Progenitor cell of endocrine pancreas (in vitro differentiated cells): ENCODE measurements around the gene PPAT. TPM values are rescaled to one million over a fixed set of nuclear protein-coding genes. Genes with fewer than 3 reads are reported as not detected.
"Not testable (repeated sequence)": the region's sequence is repeated elsewhere in the genome, so short reads cannot be mapped to it uniquely, and the experiment has no call there.

Source experiments
- DNase-seq: peaks from one replicate; pipeline ENCODE4 v3.0.0; 2021; ENCODE audit warnings: low spot score; ENCODE audit not compliant: unreplicated experiment
- H3K27ac Mint-ChIP-seq: 2 replicates; pipeline ENCODE4 v1.8.0; 2021; ENCODE audit warnings: mild to moderate bottlenecking, moderate library complexity, mixed read lengths
- H3K27me3 Mint-ChIP-seq: 2 replicates; pipeline ENCODE4 v1.8.0; 2021; ENCODE audit warnings: mixed read lengths
- H3K36me3 Mint-ChIP-seq: 2 replicates; pipeline ENCODE4 v1.8.0; 2022; ENCODE audit warnings: mixed read lengths; ENCODE audit not compliant: insufficient read depth
- H3K4me1 Mint-ChIP-seq: 2 replicates; pipeline ENCODE4 v1.8.0; 2021; ENCODE audit warnings: low read depth, mixed read lengths
- H3K4me3 Mint-ChIP-seq: 2 replicates; pipeline ENCODE4 v1.8.0; 2021; ENCODE audit warnings: low read depth, mild to moderate bottlenecking, moderate library complexity, mixed read lengths
- H3K9me3 Mint-ChIP-seq: 2 replicates; pipeline ENCODE4 v1.8.0; 2021; ENCODE audit warnings: low read depth, mixed read lengths
- total RNA-seq: library from RNA; stranded (reverse); gene quantifications from 2 replicates; pipeline ENCODE4 v1.2.1, GENCODE V29; 2021
- TF ChIP-seq, protein P1 (sequence below): fragments of 200-600 bp; sonication (generic); IDR thresholded peaks from one replicate; pipeline ENCODE4 v1.5.0; 2021; ENCODE audit warnings: antibody characterized with exemption, mild to moderate bottlenecking; ENCODE audit not compliant: unreplicated experiment

PPAT gene
- total RNA-seq, 1 donor from 2014 or later: 24.4 TPM

GRCh38 chr4:56371426-56372220, 63.8 kb downstream of the PPAT start:
- TF ChIP-seq, protein P1, sequence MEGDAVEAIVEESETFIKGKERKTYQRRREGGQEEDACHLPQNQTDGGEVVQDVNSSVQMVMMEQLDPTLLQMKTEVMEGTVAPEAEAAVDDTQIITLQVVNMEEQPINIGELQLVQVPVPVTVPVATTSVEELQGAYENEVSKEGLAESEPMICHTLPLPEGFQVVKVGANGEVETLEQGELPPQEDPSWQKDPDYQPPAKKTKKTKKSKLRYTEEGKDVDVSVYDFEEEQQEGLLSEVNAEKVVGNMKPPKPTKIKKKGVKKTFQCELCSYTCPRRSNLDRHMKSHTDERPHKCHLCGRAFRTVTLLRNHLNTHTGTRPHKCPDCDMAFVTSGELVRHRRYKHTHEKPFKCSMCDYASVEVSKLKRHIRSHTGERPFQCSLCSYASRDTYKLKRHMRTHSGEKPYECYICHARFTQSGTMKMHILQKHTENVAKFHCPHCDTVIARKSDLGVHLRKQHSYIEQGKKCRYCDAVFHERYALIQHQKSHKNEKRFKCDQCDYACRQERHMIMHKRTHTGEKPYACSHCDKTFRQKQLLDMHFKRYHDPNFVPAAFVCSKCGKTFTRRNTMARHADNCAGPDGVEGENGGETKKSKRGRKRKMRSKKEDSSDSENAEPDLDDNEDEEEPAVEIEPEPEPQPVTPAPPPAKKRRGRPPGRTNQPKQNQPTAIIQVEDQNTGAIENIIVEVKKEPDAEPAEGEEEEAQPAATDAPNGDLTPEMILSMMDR: no peak
- Mint-ChIP-seq H3K27me3 (no peaks in the 10 kb centered on the region), H3K4me3 (no peak overlapping the region), H3K4me1 (peaks cover 10% of the 10 kb centered on the region), H3K27ac (peak overlapping the region; percentile 49), H3K36me3 (peaks cover 25% of the 10 kb centered on the region), H3K9me3 (peaks cover 3% of the 10 kb centered on the region)
- no peak for DNase-seq

DNA sequence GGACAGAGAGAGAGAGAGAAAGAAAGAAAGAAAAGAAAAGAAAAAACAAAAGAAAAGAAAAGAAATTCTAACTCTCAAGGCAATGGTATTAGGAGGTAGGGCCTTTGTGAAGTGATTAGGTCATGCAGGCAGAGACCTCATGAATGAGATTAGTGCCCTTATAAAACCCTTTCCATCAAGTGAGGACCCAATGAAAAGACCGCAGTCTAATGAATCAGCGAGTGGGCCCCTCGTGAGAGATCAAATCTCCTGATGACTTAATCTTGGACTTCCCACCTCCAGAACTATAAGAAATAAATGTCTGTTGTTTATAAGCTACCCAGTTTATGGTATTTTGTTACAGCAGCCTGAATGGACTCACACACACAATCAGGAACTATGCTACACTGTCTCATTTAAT, 65.0 kb downstream of the PPAT start:
- no peak overlapping the region for H3K4me3 Mint-ChIP-seq
- H3K4me1 Mint-ChIP-seq: peaks cover 8% of the 10 kb centered on the region
- H3K27me3 Mint-ChIP-seq: no peaks in the 10 kb centered on the region
- H3K27ac Mint-ChIP-seq: no peak overlapping the region
- peaks cover 22% of the 10 kb centered on the region for H3K36me3 Mint-ChIP-seq
- peaks cover 3% of the 10 kb centered on the region for H3K9me3 Mint-ChIP-seq
- TF ChIP-seq, protein P1: no peak
- DNase-seq: no peak

- H3K27ac Mint-ChIP-seq, H3K27me3 Mint-ChIP-seq, H3K9me3 Mint-ChIP-seq, DNase-seq, H3K4me3 Mint-ChIP-seq, H3K4me1 Mint-ChIP-seq: not testable (repeated sequence)
- peaks cover 49% of the 10 kb centered on the region for H3K36me3 Mint-ChIP-seq
Measured at GRCh38 chr4:56362981-56363380, 72.4 kb downstream of the PPAT start.

DNA sequence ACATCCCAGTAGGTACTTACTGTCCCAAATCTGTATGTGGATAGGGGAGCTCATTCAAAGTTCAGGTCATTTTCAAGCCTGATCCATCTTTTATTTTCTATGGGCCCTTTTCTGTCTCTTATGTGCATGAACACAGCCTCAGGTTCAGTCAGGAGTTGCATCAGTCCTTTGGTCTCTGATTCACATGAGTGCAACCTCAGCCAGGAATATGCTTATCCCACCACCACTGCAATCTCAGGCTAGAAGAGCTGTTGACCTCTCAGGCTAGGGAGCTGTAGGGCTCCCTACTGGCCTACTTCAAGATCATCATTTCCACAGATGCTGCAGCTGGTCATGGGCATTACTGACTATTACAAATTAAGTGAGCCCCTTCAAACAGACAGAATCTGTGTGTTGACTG, 75.3 kb downstream of the PPAT start:
- Mint-ChIP-seq H3K4me1 (no peaks in the 10 kb centered on the region), H3K27me3 (no peaks in the 10 kb centered on the region), H3K4me3 (no peak overlapping the region), H3K36me3 (peaks cover 46% of the 10 kb centered on the region), H3K9me3 (peaks cover 10% of the 10 kb centered on the region), H3K27ac (no peak overlapping the region)
- TF ChIP-seq, protein P1: no peak
- DNase-seq: no peak

GRCh38 chr4:56356650-56357049, 78.8 kb downstream of the PPAT start:
- H3K36me3 Mint-ChIP-seq: peaks cover 22% of the 10 kb centered on the region
- H3K27ac Mint-ChIP-seq: no peak overlapping the region
- no peak for DNase-seq
- no peaks in the 10 kb centered on the region for H3K4me1 Mint-ChIP-seq
- H3K9me3 Mint-ChIP-seq: no peaks in the 10 kb centered on the region
- no peaks in the 10 kb centered on the region for H3K27me3 Mint-ChIP-seq
- TF ChIP-seq, protein P1: no peak
- no peak overlapping the region for H3K4me3 Mint-ChIP-seq

- TF ChIP-seq, protein P1: no peak
Measured at GRCh38 chr4:56348576-56348975, 86.8 kb downstream of the PPAT start.

More at GRCh38 chr4:56348576-56348975, 86.8 kb downstream of the PPAT start:
- Mint-ChIP-seq H3K27me3 (no peaks in the 10 kb centered on the region), H3K4me1 (no peaks in the 10 kb centered on the region), H3K27ac (peak overlapping the region; percentile 45), H3K4me3 (no peak overlapping the region), H3K36me3 (peaks cover 9% of the 10 kb centered on the region), H3K9me3 (no peaks in the 10 kb centered on the region)
- DNase-seq: no peak
